GM18502 (cell line): ENCODE measurements around the gene NRSN1.
"Not testable (repeated sequence)": the region's sequence is repeated elsewhere in the genome, so short reads cannot be mapped to it uniquely, and the experiment has no call there.

ENCODE experiments used
- ATAC-seq: cut with Tn5 transposase; IDR thresholded peaks from one replicate; pipeline ENCODE4 v1.9.1; 2021; ENCODE audit warnings: mild to moderate bottlenecking; ENCODE audit not compliant: unreplicated experiment, poor library complexity

The NRSN1 gene

GRCh38 chr6:24139639-24140038 is 13.6 kb downstream of the NRSN1 start:
- ATAC-seq: no peak

- no peak for ATAC-seq
Observed at GRCh38 chr6:24140591-24140990, 14.6 kb downstream of the NRSN1 start.

- ATAC-seq: not testable (repeated sequence)
Observed at GRCh38 chr6:24142733-24143132, 16.7 kb downstream of the NRSN1 start.

GRCh38 chr6:24145690-24146131 is 19.7 kb downstream of the NRSN1 start:
- ATAC-seq: no peak

GRCh38 chr6:24146871-24147270 is 20.9 kb downstream of the NRSN1 start:
- no peak for ATAC-seq

- ATAC-seq: no peak
Observed at GRCh38 chr6:24147511-24148153, 21.6 kb downstream of the NRSN1 start.

- no peak for ATAC-seq
Observed at GRCh38 chr6:24148154-24148570, 22.1 kb downstream of the NRSN1 start.

GRCh38 chr6:24148684-24149083 is 22.7 kb downstream of the NRSN1 start:
- no peak for ATAC-seq

GRCh38 chr6:24149296-24149695 is 23.3 kb downstream of the NRSN1 start:
- no peak for ATAC-seq

GRCh38 chr6:24149836-24150235 is 23.8 kb downstream of the NRSN1 start:
- no peak for ATAC-seq

GRCh38 chr6:24152014-24152413 is 26.0 kb downstream of the NRSN1 start:
- ATAC-seq: no peak

- ATAC-seq: no peak
Observed at GRCh38 chr6:24154121-24154520, 28.1 kb downstream of the NRSN1 start.

GRCh38 chr6:24157886-24158285 is 31.9 kb downstream of the NRSN1 start:
- no peak for ATAC-seq

GRCh38 chr6:24183584-24183983 is 57.6 kb downstream of the NRSN1 start:
- no peak for ATAC-seq

- ATAC-seq: no peak
Observed at GRCh38 chr6:24186349-24186748, 60.3 kb downstream of the NRSN1 start.

- no peak for ATAC-seq
Observed at GRCh38 chr6:24187965-24188577, 62.1 kb downstream of the NRSN1 start.

GRCh38 chr6:24188578-24189080 is 62.6 kb downstream of the NRSN1 start:
- no peak for ATAC-seq

- no peak for ATAC-seq
Observed at GRCh38 chr6:24191346-24191745, 65.3 kb downstream of the NRSN1 start.

GRCh38 chr6:24193364-24193763 is 67.3 kb downstream of the NRSN1 start:
- ATAC-seq: no peak

GRCh38 chr6:24194978-24195700 is 69.1 kb downstream of the NRSN1 start:
- ATAC-seq: no peak

GRCh38 chr6:24195836-24196597 is 70.0 kb downstream of the NRSN1 start:
- ATAC-seq: no peak
